H1 (cell line): ENCODE results near the gene CHAT. TPM values are rescaled to one million over a fixed set of nuclear protein-coding genes. Genes with fewer than 3 reads are reported as not detected.

Source experiments
- CTCF ChIA-PET: fragments of 300-600 bp; sonication (Branson Sonifier 250); formaldehyde crosslinking; loops from one replicate; lab custom pipeline; 2021; ENCODE audit not compliant: partially characterized antibody; lab: Charles Lee
- POLR2A ChIA-PET: fragments of 300-600 bp; sonication (Branson Sonifier 250); formaldehyde crosslinking; loops from one replicate; lab custom pipeline; 2021; ENCODE audit warnings: inconsistent platforms; ENCODE audit not compliant: partially characterized antibody; lab: Charles Lee
- DNase-seq, 2 experiments: peaks; one replicate each; pipeline versions ENCODE4 v3.0.0 to v3.0.0-alpha.2; 2010 to 2022; ENCODE audit warnings: low spot score in 2 of 2, low read depth in 1 of 2, mixed read lengths in 1 of 2
- FAIRE-seq: peaks from 2 replicates; lab custom pipeline; 2011; peaks lifted over from hg19 to GRCh38; lab: Jason Lieb, UNC
- H2AFZ ChIP-seq: 2 replicates; pipeline ENCODE4 v1.8.1; 2012; ENCODE audit warnings: low read length, inconsistent platforms
- H2AK5ac ChIP-seq: 2 replicates; pipeline ENCODE4 v1.6.1; 2013; ENCODE audit warnings: low read depth, low read length
- H2BK120ac ChIP-seq: replicated peaks from 2 replicates; pipeline ENCODE3; 2013; ENCODE audit warnings: low read depth, low read length, inconsistent platforms
- H2BK12ac ChIP-seq: 2 replicates; pipeline ENCODE4 v1.6.1; 2013; ENCODE audit warnings: low read depth, low read length
- H2BK15ac ChIP-seq: 2 replicates; pipeline ENCODE4 v1.6.1; 2013; ENCODE audit warnings: low read length
- H2BK20ac ChIP-seq: 2 replicates; pipeline ENCODE4 v1.6.1; 2013; ENCODE audit warnings: low read length
- H2BK5ac ChIP-seq: 2 replicates; pipeline ENCODE4 v1.6.1; 2013; ENCODE audit warnings: low read depth, low read length
- H3K14ac ChIP-seq: 2 replicates; pipeline ENCODE4 v1.6.1; 2013; ENCODE audit warnings: inconsistent platforms; ENCODE audit not compliant: insufficient read length
- H3K18ac ChIP-seq: 2 replicates; pipeline ENCODE4 v1.6.1; 2013; ENCODE audit warnings: low read length; ENCODE audit errors: extremely low read depth
- H3K23ac ChIP-seq: 2 replicates; pipeline ENCODE4 v1.6.1; 2013; ENCODE audit warnings: inconsistent platforms; ENCODE audit not compliant: insufficient read length
- H3K23me2 ChIP-seq: 2 replicates; pipeline ENCODE4 v1.6.1; 2013; ENCODE audit warnings: low read depth, low read length
- H3K27ac ChIP-seq: 2 replicates; pipeline ENCODE4 v1.6.1; 2011; ENCODE audit warnings: low read depth, low read length, inconsistent platforms
- H3K27me3 ChIP-seq, 4 experiments: replicated peaks in 1 of 4; 1 replicate in 1 of 4; 2 replicates in 3 of 4; pipeline versions ENCODE4 v1.6.1 to v1.8.1; 2011 to 2013; ENCODE audit warnings: low read length in 3 of 4, mild to moderate bottlenecking in 3 of 4, inconsistent platforms in 2 of 4, mixed read lengths in 2 of 4, moderate library complexity in 1 of 4; ENCODE audit not compliant: control insufficient read depth in 3 of 4, insufficient read depth in 3 of 4; ENCODE audit errors: extremely low read depth in 1 of 4
- H3K36me3 ChIP-seq, 4 experiments: 2 replicates each; pipeline versions ENCODE4 v1.6.1 to v1.8.1; 2011 to 2013; ENCODE audit warnings: mild to moderate bottlenecking in 4 of 4, low read length in 3 of 4, moderate library complexity in 2 of 4, control low read depth in 1 of 4, inconsistent platforms in 1 of 4; ENCODE audit not compliant: insufficient read depth in 4 of 4, control insufficient read depth in 2 of 4
- H3K4ac ChIP-seq: replicated peaks from 2 replicates; pipeline ENCODE3; 2013; ENCODE audit warnings: low read length, low read depth, mixed read lengths, inconsistent platforms; ENCODE audit not compliant: insufficient read length
- H3K4me1 ChIP-seq, 4 experiments: replicated peaks in 1 of 4; 1 replicate in 1 of 4; 2 replicates in 3 of 4; pipeline versions ENCODE4 v1.6.1 to v1.8.1; 2011 to 2013; ENCODE audit warnings: low read length in 3 of 4, inconsistent platforms in 2 of 4, mixed read lengths in 1 of 4; ENCODE audit not compliant: insufficient read depth in 4 of 4, control insufficient read depth in 3 of 4
- H3K4me2 ChIP-seq, 2 experiments: 2 replicates each; pipeline versions ENCODE4 v1.6.1 to v1.8.1; 2011 to 2013; ENCODE audit warnings: low read depth in 2 of 2, low read length in 2 of 2, control low read depth in 1 of 2, inconsistent platforms in 1 of 2, mild to moderate bottlenecking in 1 of 2; ENCODE audit not compliant: insufficient read depth in 1 of 2
- H3K4me3 ChIP-seq, 4 experiments: fragments of 200-600, 300-600 bp in 1 of 4; sonication (generic), shearing (Covaris generic), sonication (Bioruptor Twin) in 1 of 4; 2 replicates each; pipeline versions ENCODE4 v1.5.1 to v1.8.1; 2011 to 2016; ENCODE audit warnings: low read length in 4 of 4, low read depth in 3 of 4, control low read depth in 2 of 4, inconsistent platforms in 2 of 4, mild to moderate bottlenecking in 2 of 4, mixed read lengths in 1 of 4, moderate library complexity in 1 of 4; ENCODE audit not compliant: insufficient read depth in 2 of 4; ENCODE audit errors: extremely low read depth in 1 of 4
- H3K56ac ChIP-seq: replicated peaks from 2 replicates; pipeline ENCODE3; 2013; ENCODE audit warnings: low read depth, mild to moderate bottlenecking, mixed read lengths, low read length, inconsistent platforms; ENCODE audit not compliant: insufficient read length
- H3K79me1 ChIP-seq: 2 replicates; pipeline ENCODE4 v1.6.1; 2013; ENCODE audit warnings: low read depth, low read length, control low read depth
- H3K79me2 ChIP-seq, 2 experiments: 2 replicates each; pipeline versions ENCODE4 v1.6.1 to v1.8.1; 2012 to 2013; ENCODE audit warnings: low read length in 2 of 2, mild to moderate bottlenecking in 2 of 2, inconsistent platforms in 1 of 2; ENCODE audit not compliant: insufficient read depth in 2 of 2, control insufficient read depth in 1 of 2
- H3K9ac ChIP-seq, 4 experiments: replicated peaks in 1 of 4; 1 replicate in 1 of 4; 2 replicates in 3 of 4; pipeline versions ENCODE4 v1.6.1 to v1.8.1; 2011 to 2013; ENCODE audit warnings: low read depth in 3 of 4, low read length in 3 of 4, control low read depth in 2 of 4, mild to moderate bottlenecking in 2 of 4, moderate library complexity in 2 of 4, inconsistent platforms in 1 of 4; ENCODE audit errors: extremely low read depth in 1 of 4
- H3K9me3 ChIP-seq, 2 experiments: 2 replicates each; pipeline versions ENCODE4 v1.6.1 to v1.8.1; 2012 to 2013; ENCODE audit warnings: mild to moderate bottlenecking in 2 of 2, moderate library complexity in 2 of 2, control low read depth in 1 of 2, inconsistent platforms in 1 of 2, low read depth in 1 of 2, low read length in 1 of 2, mixed read lengths in 1 of 2; ENCODE audit not compliant: insufficient read depth in 2 of 2
- H4K20me1 ChIP-seq, 2 experiments: replicated peaks in 1 of 2; 2 replicates each; pipeline versions ENCODE3 to v1.8.1; 2011 to 2013; ENCODE audit warnings: inconsistent platforms in 2 of 2, low read length in 2 of 2, mild to moderate bottlenecking in 1 of 2; ENCODE audit not compliant: insufficient read depth in 2 of 2, control insufficient read depth in 1 of 2
- H4K5ac ChIP-seq: 2 replicates; pipeline ENCODE4 v1.6.1; 2013; ENCODE audit warnings: low read length, low read depth, mixed read lengths, inconsistent platforms; ENCODE audit not compliant: insufficient read length
- H4K8ac ChIP-seq: 2 replicates; pipeline ENCODE4 v1.8.0; 2013; ENCODE audit warnings: mild to moderate bottlenecking, moderate library complexity, low read length, inconsistent platforms; ENCODE audit not compliant: insufficient read depth; ENCODE audit errors: extremely low read depth
- H4K91ac ChIP-seq: replicated peaks from 2 replicates; pipeline ENCODE3; 2013; ENCODE audit warnings: low read length, mixed read lengths, inconsistent platforms; ENCODE audit not compliant: insufficient read length
- RXRA ChIP-seq: IDR thresholded peaks from 2 replicates; pipeline ENCODE4 v1.6.1; 2011; ENCODE audit warnings: low read depth, mild to moderate bottlenecking, low read length, moderate library complexity; ENCODE audit not compliant: insufficient read depth
- SIRT6 ChIP-seq: IDR thresholded peaks from one replicate; pipeline ENCODE4 v1.7.1; 2012; ENCODE audit warnings: low read length, inconsistent platforms
- WGBS, 2 experiments: shearing (Covaris generic) in 1 of 2; methylation state at CpG; one replicate each; pipeline versions ENCODE4 v1.1.6 to v1.1.7; 2013 to 2015; ENCODE audit warnings: low lambda C conversion rate in 2 of 2, mixed read lengths in 2 of 2, inconsistent platforms in 1 of 2, low coverage in 1 of 2, missing lambda C conversion rate in 1 of 2; ENCODE audit not compliant: insufficient replicate concordance in 2 of 2, insufficient coverage in 1 of 2, insufficient read length in 1 of 2; ENCODE audit errors: extremely low coverage in 1 of 2, missing lambda C conversion rate in 1 of 2; 5-methylcytosine and 5-hydroxymethylcytosine counted together
- polyA plus RNA-seq, 7 experiments: library from polyadenylated mRNA; depleted of rRNA in 3 of 7; stranded (reverse) in 5 of 7; unstranded in 2 of 7; fragments of >200 nt in 5 of 7; fragments of 200-250 nt in 2 of 7; gene quantifications; 1 replicate in 5 of 7; 2 replicates in 1 of 7; 4 replicates in 1 of 7; pipeline versions ENCODE4 v1.2.1 to v1.2.3, GENCODE V29; 2011 to 2013; ENCODE audit warnings: missing spikeins in 2 of 7, mixed read lengths in 2 of 7
- total RNA-seq: library from RNA; stranded (reverse); fragmentation: NEBNext Ultra II Directional; extraction: Animal tissue kit (Norgen Biotek cat#: 25700); gene quantifications from 2 replicates; pipeline ENCODE4 v1.2.1, GENCODE V29; 2021
- TF ChIP-seq, protein P1 (sequence below): IDR thresholded peaks from 2 replicates; pipeline ENCODE4 v1.6.1; 2012; ENCODE audit warnings: inconsistent platforms

Gene CHAT
- total and polyA plus RNA-seq, 2 of the 8 experiments (the other 6 are each of a cell fraction or from before 2014, with no cell fraction given): not detected

DNA sequence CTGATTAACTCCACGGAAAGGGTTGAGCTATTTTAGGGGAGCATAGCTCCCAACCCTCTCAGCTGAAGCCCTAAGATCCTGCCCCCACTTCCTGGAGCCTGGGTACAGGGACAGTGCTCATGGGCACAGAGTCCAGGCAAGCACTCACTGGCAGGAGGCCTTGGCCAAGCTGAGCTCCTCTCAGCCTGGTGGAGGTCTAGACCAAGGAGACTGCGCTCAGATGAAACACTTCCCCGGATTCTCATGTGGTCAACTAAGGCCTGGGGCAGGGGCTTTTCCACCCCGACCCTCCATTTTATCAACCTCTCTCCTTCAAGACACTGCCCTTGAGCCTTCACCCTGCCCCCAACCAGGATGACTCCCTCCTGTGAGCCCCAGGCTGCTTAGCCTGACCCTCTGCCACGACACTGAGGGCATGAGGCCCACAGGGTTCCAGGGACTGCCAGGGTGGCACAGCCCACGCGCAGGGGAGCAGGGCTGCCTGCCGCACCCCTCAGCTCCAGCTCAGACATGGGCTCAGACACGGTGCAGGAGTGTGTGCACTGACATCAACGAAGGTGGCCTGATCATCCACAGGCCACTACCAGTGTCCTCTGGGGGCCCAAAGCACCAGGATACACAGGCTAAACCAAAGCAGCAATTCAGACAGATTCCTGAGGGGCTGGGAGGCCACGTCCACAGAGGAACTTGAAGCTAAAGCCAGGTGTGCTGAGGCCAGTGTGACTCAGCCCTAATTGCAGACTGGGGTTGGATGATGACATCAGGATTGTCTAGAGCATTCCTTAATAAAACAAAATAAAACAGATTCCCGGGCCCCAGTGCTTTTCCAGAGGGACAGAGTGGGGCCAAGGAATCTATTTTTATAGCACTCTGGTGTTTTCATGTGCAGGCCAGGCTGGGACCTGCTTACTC is 18.8 kb downstream of the CHAT start:
- Histone ChIP-seq H3K18ac (no peak overlapping the region), H2BK15ac (no peak overlapping the region), H3K56ac (no peak overlapping the region), H2BK120ac (no peak overlapping the region), H2BK20ac (no peak overlapping the region), H3K9ac (no peak overlapping the region), H2BK12ac (no peak overlapping the region), H2AK5ac (no peak overlapping the region), H4K20me1 (no peaks in the 10 kb centered on the region), H3K23ac (no peak overlapping the region), H2AFZ (peak overlapping the region; percentile 44; the same call in 1 of the 2 replicates), H3K4me2 (no peak overlapping the region), H3K79me2 (no peaks in the 10 kb centered on the region), H3K4me1 (no peaks in the 10 kb centered on the region; a peak in 2 of 7 replicates), H3K14ac (no peak overlapping the region), H4K5ac (no peak overlapping the region), H3K27me3 (no peaks in the 10 kb centered on the region), H2BK5ac (no peak overlapping the region), H3K79me1 (no peaks in the 10 kb centered on the region), H3K4me3 (no peak overlapping the region), H4K8ac (no peak overlapping the region; the same call in 1 of the 2 replicates), H3K27ac (no peak overlapping the region), H3K4ac (no peak overlapping the region), H3K36me3 (no peaks in the 10 kb centered on the region), H4K91ac (no peak overlapping the region), H3K9me3 (no peaks in the 10 kb centered on the region), H3K23me2 (no peaks in the 10 kb centered on the region)
- ChIA-PET POLR2A (interaction anchor here (0.6 kb wide), 1 partner anchor 68 kb away, joined by 5 read pairs; no protein-coding TSS in a partner anchor), CTCF (interaction anchor here (0.8 to 1.9 kb wide), 7 partner anchors 13 to 136 kb away, joined by 3 to 6 read pairs (median 4); no protein-coding TSS in a partner anchor)
- FAIRE-seq (no peak), DNase-seq (no peak)
- WGBS, 2 experiments: 73% methylated on average over 12 of the region's 12 CpGs; no CpG with 5 or more reads in 1 of the 2 experiments
- TF ChIP-seq, protein P1, sequence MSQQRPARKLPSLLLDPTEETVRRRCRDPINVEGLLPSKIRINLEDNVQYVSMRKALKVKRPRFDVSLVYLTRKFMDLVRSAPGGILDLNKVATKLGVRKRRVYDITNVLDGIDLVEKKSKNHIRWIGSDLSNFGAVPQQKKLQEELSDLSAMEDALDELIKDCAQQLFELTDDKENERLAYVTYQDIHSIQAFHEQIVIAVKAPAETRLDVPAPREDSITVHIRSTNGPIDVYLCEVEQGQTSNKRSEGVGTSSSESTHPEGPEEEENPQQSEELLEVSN: no peak
- no peak for TF ChIP-seq SIRT6
- TF ChIP-seq RXRA: no peak
